ENCODE measurements around the gene MS4A13.

- TF ChIP-seq CTCF (IDR thresholded peaks at IDR 0.05) (no peak), POLR2A (IDR thresholded peaks at IDR 0.05) (no peak)
Observed at GRCh38 chr11:60504219-60504905, 10.8 kb upstream of the MS4A13 start.

All from testis (tissue), 2 donors.